ENCODE data around the gene IFFO2. TPM values are rescaled to one million over a fixed set of nuclear protein-coding genes. Genes with fewer than 3 reads are reported as not detected.

The IFFO2 gene
- total RNA-seq, 3 donors from 2014 or later (not counting 1 experiment from before 2014, with no cell fraction given): 52.4 to 105 (median 66.5) TPM

DNA sequence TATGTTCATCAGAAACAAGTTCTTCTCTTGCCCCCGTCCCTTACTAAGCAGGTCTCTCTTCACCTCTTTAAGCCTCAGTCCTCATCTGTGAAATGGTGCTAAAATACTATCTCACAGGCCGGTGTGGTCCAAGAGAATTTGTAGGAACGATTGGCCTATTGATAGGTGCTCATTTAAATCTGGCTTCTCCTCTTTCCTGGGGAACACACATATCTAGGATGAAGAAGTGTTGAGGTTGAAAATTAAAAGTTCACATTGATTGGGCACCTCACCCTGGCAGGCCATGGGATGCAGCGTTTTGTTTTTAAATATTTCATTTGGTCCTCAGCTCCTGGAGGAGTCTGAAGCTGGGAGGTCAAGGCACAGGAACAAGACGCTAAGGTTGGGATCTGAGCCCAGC lies 88.1 kb downstream of the IFFO2 start:
- DNase-seq (no peak), ATAC-seq (no peak)
- Mint-ChIP-seq H3K9me3 (no peaks in the 10 kb centered on the region), H3K4me3 (no peak overlapping the region), H3K4me1 (no peaks in the 10 kb centered on the region), H3K36me3 (no peaks in the 10 kb centered on the region), H3K27ac (no peak overlapping the region), H3K27me3 (ENCODE audit: low read depth in 2 of 2) (peaks cover 4 to 6% of the 10 kb centered on the region in 2 donors)
- Histone ChIP-seq H3K9me3 (ENCODE audit: control insufficient read depth, insufficient read depth, low read length) (no peaks in the 10 kb centered on the region), H3K27ac (ENCODE audit: low read length) (no peak overlapping the region), H3K4me3 (ENCODE audit: low read length) (no peak overlapping the region), H3K36me3 (ENCODE audit: control insufficient read depth, insufficient read depth, low read length) (no peaks in the 10 kb centered on the region), H3K27me3 (ENCODE audit: control insufficient read depth, insufficient read depth, low read length) (no peaks in the 10 kb centered on the region), H3K4me1 (ENCODE audit: control insufficient read depth, insufficient read depth, low read length) (no peaks in the 10 kb centered on the region)
- 83% methylated on average over 5 of the region's 5 CpGs for WGBS (ENCODE audit: insufficient coverage)
- intact Hi-C loops (cut with micrococcal nuclease): no loop called here
- TF ChIP-seq, protein P1, sequence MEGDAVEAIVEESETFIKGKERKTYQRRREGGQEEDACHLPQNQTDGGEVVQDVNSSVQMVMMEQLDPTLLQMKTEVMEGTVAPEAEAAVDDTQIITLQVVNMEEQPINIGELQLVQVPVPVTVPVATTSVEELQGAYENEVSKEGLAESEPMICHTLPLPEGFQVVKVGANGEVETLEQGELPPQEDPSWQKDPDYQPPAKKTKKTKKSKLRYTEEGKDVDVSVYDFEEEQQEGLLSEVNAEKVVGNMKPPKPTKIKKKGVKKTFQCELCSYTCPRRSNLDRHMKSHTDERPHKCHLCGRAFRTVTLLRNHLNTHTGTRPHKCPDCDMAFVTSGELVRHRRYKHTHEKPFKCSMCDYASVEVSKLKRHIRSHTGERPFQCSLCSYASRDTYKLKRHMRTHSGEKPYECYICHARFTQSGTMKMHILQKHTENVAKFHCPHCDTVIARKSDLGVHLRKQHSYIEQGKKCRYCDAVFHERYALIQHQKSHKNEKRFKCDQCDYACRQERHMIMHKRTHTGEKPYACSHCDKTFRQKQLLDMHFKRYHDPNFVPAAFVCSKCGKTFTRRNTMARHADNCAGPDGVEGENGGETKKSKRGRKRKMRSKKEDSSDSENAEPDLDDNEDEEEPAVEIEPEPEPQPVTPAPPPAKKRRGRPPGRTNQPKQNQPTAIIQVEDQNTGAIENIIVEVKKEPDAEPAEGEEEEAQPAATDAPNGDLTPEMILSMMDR (IDR thresholded peaks at IDR 0.05): no peak

DNA sequence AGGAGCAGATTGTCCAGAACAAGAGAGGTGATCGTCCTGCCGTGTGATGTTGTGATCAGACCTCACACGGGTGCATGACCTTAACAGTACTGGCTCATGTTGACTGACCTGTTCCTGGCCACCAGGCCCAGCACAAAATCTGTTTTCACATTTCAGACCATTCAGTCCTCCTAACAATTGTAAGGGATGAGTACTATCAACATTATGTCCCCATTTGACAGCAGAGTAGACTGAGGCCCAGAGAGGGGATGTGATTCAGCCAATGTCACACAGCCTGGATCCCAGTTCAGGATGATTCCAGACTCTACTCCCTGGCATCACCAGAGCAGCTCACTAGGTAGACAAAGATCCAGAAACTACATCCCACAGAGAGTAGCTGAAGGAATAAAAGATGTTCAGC lies 89.6 kb downstream of the IFFO2 start:
- no peaks in the 10 kb centered on the region for H3K9me3 ChIP-seq (ENCODE audit: control insufficient read depth, insufficient read depth, low read length)
- Mint-ChIP-seq H3K4me1 (no peaks in the 10 kb centered on the region), H3K27ac (no peak overlapping the region), H3K27me3 (ENCODE audit: low read depth in 2 of 2) (peaks cover 4 to 6% of the 10 kb centered on the region in 2 donors), H3K4me3 (no peak overlapping the region), H3K36me3 (no peaks in the 10 kb centered on the region), H3K9me3 (no peaks in the 10 kb centered on the region)
- H3K4me3 ChIP-seq (ENCODE audit: low read length): no peak overlapping the region
- H3K27ac ChIP-seq (ENCODE audit: low read length): no peak overlapping the region
- WGBS (ENCODE audit: insufficient coverage): 84% methylated on average over 3 of the region's 3 CpGs
- intact Hi-C loops (cut with micrococcal nuclease): no loop called here
- TF ChIP-seq, protein P1 (IDR thresholded peaks at IDR 0.05): no peak
- ATAC-seq: no peak
- no peaks in the 10 kb centered on the region for H3K4me1 ChIP-seq (ENCODE audit: control insufficient read depth, insufficient read depth, low read length)
- H3K27me3 ChIP-seq (ENCODE audit: control insufficient read depth, insufficient read depth, low read length): no peaks in the 10 kb centered on the region
- no peak for DNase-seq
- no peaks in the 10 kb centered on the region for H3K36me3 ChIP-seq (ENCODE audit: control insufficient read depth, insufficient read depth, low read length)

DNA sequence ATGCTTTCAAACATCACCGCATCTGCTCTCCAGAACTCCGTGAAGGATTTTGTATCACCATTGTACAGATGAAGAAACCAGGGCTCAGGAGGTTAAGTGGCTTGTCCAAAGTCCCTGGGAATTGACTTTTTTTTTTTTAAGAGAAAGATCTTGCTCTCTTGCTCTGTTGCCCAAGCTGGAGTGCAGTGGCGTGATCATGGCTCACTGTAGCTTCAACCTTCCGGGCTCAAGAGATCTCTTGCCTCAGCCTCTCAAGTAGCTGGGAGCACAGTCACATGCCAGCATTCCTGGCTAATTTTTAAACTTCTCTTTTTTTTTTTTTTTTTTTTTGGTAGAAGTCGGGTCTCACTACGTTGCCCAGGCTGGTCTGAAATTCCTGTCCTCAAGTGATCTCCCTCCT lies 90.2 kb downstream of the IFFO2 start:
- WGBS (ENCODE audit: insufficient coverage): 91% methylated on average over 6 of the region's 6 CpGs
- Histone ChIP-seq H3K4me3 (ENCODE audit: low read length) (no peak overlapping the region), H3K4me1 (ENCODE audit: control insufficient read depth, insufficient read depth, low read length) (no peaks in the 10 kb centered on the region), H3K36me3 (ENCODE audit: control insufficient read depth, insufficient read depth, low read length) (no peaks in the 10 kb centered on the region), H3K27ac (ENCODE audit: low read length) (no peak overlapping the region), H3K27me3 (ENCODE audit: control insufficient read depth, insufficient read depth, low read length) (no peaks in the 10 kb centered on the region), H3K9me3 (ENCODE audit: control insufficient read depth, insufficient read depth, low read length) (no peaks in the 10 kb centered on the region)
- Mint-ChIP-seq H3K4me3 (no peak overlapping the region), H3K27me3 (ENCODE audit: low read depth in 2 of 2) (peaks cover 4 to 6% of the 10 kb centered on the region in 2 donors), H3K4me1 (no peaks in the 10 kb centered on the region), H3K9me3 (no peaks in the 10 kb centered on the region), H3K27ac (no peak overlapping the region), H3K36me3 (no peaks in the 10 kb centered on the region)
- TF ChIP-seq, protein P1 (IDR thresholded peaks at IDR 0.05): no peak
- DNase-seq (no peak), ATAC-seq (no peak)
- intact Hi-C loops (cut with micrococcal nuclease): no loop called here

DNA sequence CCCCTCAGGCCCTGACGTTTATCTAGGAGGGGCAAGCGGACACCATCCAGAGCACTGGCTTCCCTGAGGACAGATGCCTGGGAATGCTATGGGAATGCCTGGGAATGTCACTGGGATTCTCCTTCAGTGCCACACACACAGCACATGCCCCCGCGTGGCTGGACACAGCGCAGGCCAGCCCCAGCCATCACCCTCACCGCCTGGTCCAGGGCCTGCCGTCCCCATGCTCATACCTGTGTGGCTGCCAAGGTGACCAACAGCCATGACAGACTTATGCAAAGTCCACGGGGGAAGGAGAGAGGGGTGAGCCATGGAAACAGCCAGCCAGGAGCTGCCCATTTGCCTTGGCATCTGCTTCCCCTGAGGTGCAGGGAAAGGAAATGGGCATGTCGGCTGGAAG lies 91.3 kb downstream of the IFFO2 start:
- H3K27me3 Mint-ChIP-seq (ENCODE audit: low read depth in 2 of 2): peaks cover 4 to 6% of the 10 kb centered on the region in 2 donors
- Histone ChIP-seq H3K27ac (ENCODE audit: low read length) (no peak overlapping the region), H3K4me3 (ENCODE audit: low read length) (no peak overlapping the region), H3K36me3 (ENCODE audit: control insufficient read depth, insufficient read depth, low read length) (no peaks in the 10 kb centered on the region), H3K4me1 (ENCODE audit: control insufficient read depth, insufficient read depth, low read length) (no peaks in the 10 kb centered on the region), H3K27me3 (ENCODE audit: control insufficient read depth, insufficient read depth, low read length) (no peaks in the 10 kb centered on the region), H3K9me3 (ENCODE audit: control insufficient read depth, insufficient read depth, low read length) (no peaks in the 10 kb centered on the region)
- WGBS (ENCODE audit: insufficient coverage): 76% methylated on average over 9 of the region's 9 CpGs
- no peaks in the 10 kb centered on the region for H3K36me3 Mint-ChIP-seq
- ATAC-seq: no peak
- DNase-seq: no peak
- intact Hi-C loops (cut with micrococcal nuclease): no loop called here
- no peaks in the 10 kb centered on the region for H3K4me1 Mint-ChIP-seq
- H3K4me3 Mint-ChIP-seq: no peak overlapping the region
- TF ChIP-seq, protein P1 (IDR thresholded peaks at IDR 0.05): no peak
- no peaks in the 10 kb centered on the region for H3K9me3 Mint-ChIP-seq
- no peak overlapping the region for H3K27ac Mint-ChIP-seq

Data from natural killer cell (primary cell).